Esophagus (tissue), 2 donors: ENCODE measurements around the gene GRIK5. TPM values are rescaled to one million over a fixed set of nuclear protein-coding genes. Genes with fewer than 3 reads are reported as not detected.

Experiments used
- H3K27ac ChIP-seq, 2 donors: one replicate each; pipeline ENCODE4 v1.5.1; 2013; ENCODE audit warnings: low read depth in 2 of 2, mild to moderate bottlenecking in 2 of 2, inconsistent platforms in 1 of 2, low read length in 1 of 2, moderate library complexity in 1 of 2
- H3K27me3 ChIP-seq, 2 donors: one replicate each; pipeline ENCODE4 v1.6.1; 2013; ENCODE audit warnings: low read length in 2 of 2, control low read depth in 1 of 2, mild to moderate bottlenecking in 1 of 2; ENCODE audit not compliant: insufficient read depth in 2 of 2, control insufficient read depth in 1 of 2
- H3K36me3 ChIP-seq, 2 donors: one replicate each; pipeline ENCODE4 v1.6.1; 2013; ENCODE audit warnings: low read length in 1 of 2; ENCODE audit not compliant: control insufficient read depth in 2 of 2, insufficient read depth in 2 of 2
- H3K4me1 ChIP-seq, 2 donors: one replicate each; pipeline ENCODE4 v1.6.1; 2013; ENCODE audit warnings: low read length in 1 of 2; ENCODE audit not compliant: control insufficient read depth in 2 of 2, insufficient read depth in 2 of 2
- H3K4me3 ChIP-seq, 2 donors: one replicate each; pipeline ENCODE4 v1.5.1; 2013; ENCODE audit warnings: low read length in 2 of 2, mild to moderate bottlenecking in 2 of 2, low read depth in 1 of 2, moderate library complexity in 1 of 2
- H3K9me3 ChIP-seq, 2 donors: one replicate each; pipeline ENCODE4 v1.6.1; 2013; ENCODE audit warnings: mild to moderate bottlenecking in 2 of 2, low read depth in 1 of 2, low read length in 1 of 2, moderate library complexity in 1 of 2; ENCODE audit not compliant: control insufficient read depth in 2 of 2, insufficient read depth in 1 of 2
- WGBS, 2 donors: extraction: QIAGEN DNeasy Blood & Tissue Kit; methylation state at CpG; one replicate each; pipeline ENCODE4 v1.1.7; 2013; 5-methylcytosine and 5-hydroxymethylcytosine counted together
- polyA plus RNA-seq, 2 donors: library from polyadenylated mRNA; stranded (reverse); fragments of 200-250 nt; gene quantifications; one replicate each; pipeline ENCODE4 v1.2.3, GENCODE V29; 2013
- donor health status: healthy with polysubstance abuse.
- donor health status: Bipolar disorder and iron deficiency.

The GRIK5 gene
- polyA plus RNA-seq, 2 donors, result 1.1 to 1.4 TPM

- H3K27me3 ChIP-seq, result no peaks in the 10 kb centered on the region
- 86 to 87% methylated on average over 13 of the region's 13 CpGs for WGBS, 2 donors
- H3K4me1 ChIP-seq, result peaks cover 2 to 6% of the 10 kb centered on the region in 2 donors
- H3K9me3 ChIP-seq, result no peaks in the 10 kb centered on the region
- peaks cover 0 to 11% of the 10 kb centered on the region in 2 donors for H3K36me3 ChIP-seq
- H3K4me3 ChIP-seq, result no peak overlapping the region
- H3K27ac ChIP-seq, result no peak overlapping the region
Observed at GRCh38 chr19:41956621-41957020, 113.4 kb downstream of the GRIK5 start.

GRCh38 chr19:41955521-41955920, 114.5 kb downstream of the GRIK5 start:
- Histone ChIP-seq H3K27me3 (no peaks in the 10 kb centered on the region), H3K4me3 (no peak overlapping the region), H3K9me3 (no peaks in the 10 kb centered on the region), H3K4me1 (peaks cover 2 to 6% of the 10 kb centered on the region in 2 donors), H3K27ac (no peak overlapping the region), H3K36me3 (peaks cover 0 to 11% of the 10 kb centered on the region in 2 donors)
- 67 to 73% methylated on average over 7 of the region's 7 CpGs for WGBS, 2 donors

DNA sequence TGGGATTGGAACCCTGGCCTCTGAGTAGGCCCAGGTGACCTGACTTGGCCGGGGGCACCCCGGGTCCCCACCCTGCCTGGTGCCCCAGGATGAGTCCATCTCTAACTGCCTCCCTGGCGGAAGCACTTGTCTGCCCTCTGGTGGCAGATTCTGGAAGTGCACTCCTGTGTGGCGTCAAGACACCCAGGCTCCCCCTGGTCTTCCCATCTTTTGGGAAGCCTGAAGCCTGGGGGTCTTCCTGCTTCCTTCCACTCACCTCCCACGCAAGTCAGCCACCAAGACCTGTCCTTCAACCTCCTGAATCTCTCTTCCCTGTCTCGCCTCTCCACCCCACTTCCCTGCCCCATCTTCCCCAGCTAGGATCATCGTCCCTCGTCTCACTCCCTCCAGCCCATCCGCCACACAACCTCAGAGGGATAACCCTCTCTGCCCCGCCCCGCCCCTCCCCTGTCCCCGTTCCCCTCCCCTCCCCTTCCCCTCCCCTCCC, 118.3 kb downstream of the GRIK5 start:
- 2 to 7% methylated on average over 9 to 12 of the region's 12 CpGs for WGBS, 2 donors
- Histone ChIP-seq H3K4me3 (no peak overlapping the region), H3K27me3 (no peaks in the 10 kb centered on the region), H3K4me1 (peaks cover 0 to 2% of the 10 kb centered on the region in 2 donors), H3K36me3 (peaks cover 0 to 11% of the 10 kb centered on the region in 2 donors), H3K9me3 (no peaks in the 10 kb centered on the region), H3K27ac (no peak overlapping the region)

Other genes with a start within 250 kb of the GRIK5 start
- not detected for gene LYPD4, start 225.5 kb downstream of the GRIK5 start, polyA plus RNA-seq
- under 1 TPM in 1 of 2 donors, not detected in 1; 0.18 TPM for gene DMRTC2, start 225.2 kb downstream of the GRIK5 start, polyA plus RNA-seq
- gene RPS19, start 210.0 kb downstream of the GRIK5 start, polyA plus RNA-seq, result 1,000 to 10,000 TPM; 2,678 to 3,536 TPM
- under 1 TPM; 0.31 to 0.57 TPM for gene CD79A, start 192.9 kb downstream of the GRIK5 start, polyA plus RNA-seq
- 100 to 1,000 TPM in 1 of 2 donors, 10 to 100 TPM in 1; 51.2 to 104 TPM for gene ARHGEF1, start 187.0 kb downstream of the GRIK5 start, polyA plus RNA-seq
- gene ERFL, start 141.8 kb downstream of the GRIK5 start, polyA plus RNA-seq, result under 1 TPM; 0.07 to 0.24 TPM
- 100 to 1,000 TPM in 1 of 2 donors, 10 to 100 TPM in 1; 77.7 to 121 TPM for gene RABAC1, start 110.9 kb downstream of the GRIK5 start, polyA plus RNA-seq
- gene ATP1A3, start 76.0 kb downstream of the GRIK5 start, polyA plus RNA-seq, result under 1 TPM; 0.12 TPM
- 1 to 10 TPM; 6.5 to 8.9 TPM for gene ZNF574, start 6.0 kb upstream of the GRIK5 start, polyA plus RNA-seq
- under 1 TPM; 0.39 to 0.79 TPM for gene POU2F2, start 62.2 kb upstream of the GRIK5 start, polyA plus RNA-seq
- 10 to 100 TPM; 20.7 to 21.9 TPM for gene DEDD2, start 147.5 kb upstream of the GRIK5 start, polyA plus RNA-seq
- gene ZNF526, start 150.1 kb upstream of the GRIK5 start, polyA plus RNA-seq, result 1 to 10 TPM; 2.3 to 3.6 TPM
- 10 to 100 TPM; 32.9 TPM for gene GSK3A, start 172.4 kb upstream of the GRIK5 start, polyA plus RNA-seq
- 10 to 100 TPM; 19.5 to 29.6 TPM for gene ERF, start 184.9 kb upstream of the GRIK5 start, polyA plus RNA-seq
- gene CIC, start 199.0 kb upstream of the GRIK5 start, polyA plus RNA-seq, result 10 to 100 TPM; 20.6 to 35.2 TPM
- gene PRR19, start 231.9 kb upstream of the GRIK5 start, polyA plus RNA-seq, result 1 to 10 TPM in 1 of 2 donors, under 1 TPM in 1; 0.81 to 1.1 TPM
- gene PAFAH1B3, start 232.4 kb upstream of the GRIK5 start, polyA plus RNA-seq, result 10 to 100 TPM; 35.7 to 38.1 TPM
- gene TMEM145, start 243.1 kb upstream of the GRIK5 start, polyA plus RNA-seq, result under 1 TPM; 0.04 to 0.08 TPM